Transverse colon (tissue), 4 donors: ENCODE data around the gene POU2F3.

ENCODE experiments used
- EP300 ChIP-seq: sonication (generic); formaldehyde crosslinking; IDR thresholded peaks from one replicate; pipeline ENCODE4 v1.6.1; 2017; ENCODE audit warnings: antibody characterized with exemption, low read depth
- POLR2A ChIP-seq: fragments of 450-650 bp; IDR thresholded peaks from one replicate; pipeline ENCODE4 v1.6.1; 2016; ENCODE audit warnings: antibody characterized with exemption, mild to moderate bottlenecking, moderate library complexity
- POLR2AphosphoS5 ChIP-seq, 3 donors: sonication (generic); formaldehyde crosslinking; IDR thresholded peaks; one replicate each; pipeline ENCODE4 v1.6.1; 2016; ENCODE audit warnings: antibody characterized with exemption in 3 of 3
- TF ChIP-seq, protein P1 (sequence below), 5 experiments: fragments of 200-600 bp in 3 of 5; fragments of 450-650 bp in 2 of 5; sonication (generic) in 3 of 5; IDR thresholded peaks; 1 replicate in 2 of 5; 2 replicates in 3 of 5; pipeline ENCODE4 v1.5.1; 2016 to 2017; ENCODE audit warnings: antibody characterized with exemption in 5 of 5, inconsistent platforms in 3 of 5, mild to moderate bottlenecking in 2 of 5, moderate library complexity in 1 of 5

DNA sequence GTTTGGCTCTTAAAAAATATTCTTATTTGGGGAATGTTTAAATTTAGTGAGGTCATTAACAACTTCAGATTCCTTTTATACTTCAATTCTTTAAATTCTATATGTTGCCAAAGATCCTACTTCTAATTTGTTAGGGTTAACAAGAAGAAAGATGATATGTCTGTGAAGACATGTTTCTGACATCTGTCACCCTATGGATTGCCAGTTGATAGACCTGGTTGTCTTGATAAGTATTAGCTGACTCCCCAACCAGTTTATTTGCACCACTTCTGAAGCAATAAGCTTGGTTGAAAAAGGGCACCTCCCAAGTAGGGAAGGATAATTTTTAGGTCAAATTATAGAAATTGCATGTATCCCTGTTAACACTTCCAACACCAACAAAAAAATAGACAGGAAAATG is 125.6 kb downstream of the POU2F3 start:
- TF ChIP-seq, protein P1, sequence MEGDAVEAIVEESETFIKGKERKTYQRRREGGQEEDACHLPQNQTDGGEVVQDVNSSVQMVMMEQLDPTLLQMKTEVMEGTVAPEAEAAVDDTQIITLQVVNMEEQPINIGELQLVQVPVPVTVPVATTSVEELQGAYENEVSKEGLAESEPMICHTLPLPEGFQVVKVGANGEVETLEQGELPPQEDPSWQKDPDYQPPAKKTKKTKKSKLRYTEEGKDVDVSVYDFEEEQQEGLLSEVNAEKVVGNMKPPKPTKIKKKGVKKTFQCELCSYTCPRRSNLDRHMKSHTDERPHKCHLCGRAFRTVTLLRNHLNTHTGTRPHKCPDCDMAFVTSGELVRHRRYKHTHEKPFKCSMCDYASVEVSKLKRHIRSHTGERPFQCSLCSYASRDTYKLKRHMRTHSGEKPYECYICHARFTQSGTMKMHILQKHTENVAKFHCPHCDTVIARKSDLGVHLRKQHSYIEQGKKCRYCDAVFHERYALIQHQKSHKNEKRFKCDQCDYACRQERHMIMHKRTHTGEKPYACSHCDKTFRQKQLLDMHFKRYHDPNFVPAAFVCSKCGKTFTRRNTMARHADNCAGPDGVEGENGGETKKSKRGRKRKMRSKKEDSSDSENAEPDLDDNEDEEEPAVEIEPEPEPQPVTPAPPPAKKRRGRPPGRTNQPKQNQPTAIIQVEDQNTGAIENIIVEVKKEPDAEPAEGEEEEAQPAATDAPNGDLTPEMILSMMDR (IDR thresholded peaks at IDR 0.05), result no peak
- TF ChIP-seq POLR2AphosphoS5 (IDR thresholded peaks at IDR 0.05) (no peak), POLR2A (no peak), EP300 (no peak)
